CD14-positive monocyte (primary cell): ENCODE measurements around the gene NPR1. TPM values are rescaled to one million over a fixed set of nuclear protein-coding genes. Genes with fewer than 3 reads are reported as not detected.

ENCODE experiments used
- DNase-seq, 3 donors: peaks; one replicate each; pipeline ENCODE4 v3.0.0-alpha.2; 2011 to 2022
- H2AFZ ChIP-seq: 2 replicates; pipeline ENCODE4 v1.6.0; 2012; ENCODE audit warnings: mild to moderate bottlenecking, low read depth, low read length, inconsistent platforms; ENCODE audit not compliant: insufficient read depth, poor library complexity, severe bottlenecking
- H3K27ac ChIP-seq, 2 donors: 1 replicate in 1 of 2; 2 replicates in 1 of 2; pipeline ENCODE4 v1.5.1; 2012 to 2013; ENCODE audit warnings: low read length in 2 of 2, control low read depth in 1 of 2, inconsistent platforms in 1 of 2, low read depth in 1 of 2, mild to moderate bottlenecking in 1 of 2
- H3K27me3 ChIP-seq, 2 donors: one replicate each; pipeline versions ENCODE4 v1.6.0 to v1.6.1; 2011 to 2013; ENCODE audit warnings: low read length in 2 of 2; ENCODE audit not compliant: control insufficient read depth in 2 of 2, insufficient read depth in 2 of 2
- H3K36me3 ChIP-seq, 2 donors: replicated peaks in 1 of 2; 1 replicate in 1 of 2; 2 replicates in 1 of 2; pipeline versions ENCODE4 v1.5.1 to v1.6.1; 2012 to 2013; ENCODE audit warnings: low read length in 2 of 2, control low read depth in 1 of 2, inconsistent platforms in 1 of 2, mild to moderate bottlenecking in 1 of 2; ENCODE audit not compliant: insufficient read depth in 2 of 2, control insufficient read depth in 1 of 2
- H3K4me1 ChIP-seq, 2 donors: 1 replicate in 1 of 2; 2 replicates in 1 of 2; pipeline versions ENCODE4 v1.5.1 to v1.6.1; 2012 to 2013; ENCODE audit warnings: low read length in 2 of 2, control low read depth in 1 of 2, inconsistent platforms in 1 of 2, mild to moderate bottlenecking in 1 of 2, moderate library complexity in 1 of 2; ENCODE audit not compliant: insufficient read depth in 2 of 2, control insufficient read depth in 1 of 2
- H3K4me2 ChIP-seq: replicated peaks from 2 replicates; pipeline ENCODE3; 2012; ENCODE audit warnings: low read length, moderate library complexity, mild to moderate bottlenecking; ENCODE audit not compliant: poor library complexity, severe bottlenecking; ENCODE audit errors: extremely low read depth
- H3K4me3 ChIP-seq, 3 experiments: fragments of 200-600 bp in 1 of 3; sonication (generic) in 1 of 3; replicated peaks in 1 of 3; 1 replicate in 2 of 3; 2 replicates in 1 of 3; pipeline ENCODE4 v1.5.1; 2011 to 2013; ENCODE audit warnings: low read length in 3 of 3, mild to moderate bottlenecking in 3 of 3, control low read depth in 2 of 3, low read depth in 2 of 3, inconsistent platforms in 1 of 3, moderate library complexity in 1 of 3
- H3K79me2 ChIP-seq: 2 replicates; pipeline ENCODE4 v1.6.0; 2012; ENCODE audit warnings: mild to moderate bottlenecking, control low read depth, inconsistent platforms, low read length, moderate library complexity; ENCODE audit not compliant: insufficient read depth
- H3K9ac ChIP-seq: 2 replicates; pipeline ENCODE4 v1.6.0; 2017; ENCODE audit warnings: low read length, mild to moderate bottlenecking; ENCODE audit not compliant: insufficient read depth, poor library complexity, severe bottlenecking
- H3K9me3 ChIP-seq, 2 donors: replicated peaks in 1 of 2; 1 replicate in 1 of 2; 2 replicates in 1 of 2; pipeline versions ENCODE4 v1.5.1 to v1.6.1; 2012 to 2013; ENCODE audit warnings: low read length in 2 of 2, control low read depth in 1 of 2; ENCODE audit not compliant: control insufficient read depth in 1 of 2, insufficient read depth in 1 of 2
- H4K20me1 ChIP-seq: 2 replicates; pipeline ENCODE4 v1.6.0; 2012; ENCODE audit warnings: mild to moderate bottlenecking, low read length, control low read depth, moderate library complexity; ENCODE audit not compliant: insufficient read depth
- H3K27ac Mint-ChIP-seq, 7 donors: one replicate each; pipeline ENCODE4 v1.8.0; 2020; ENCODE audit warnings: mild to moderate bottlenecking in 7 of 7, mixed read lengths in 7 of 7, moderate library complexity in 6 of 7, inconsistent platforms in 2 of 7
- H3K27me3 Mint-ChIP-seq, 3 donors: one replicate each; pipeline ENCODE4 v1.8.0; 2021 to 2022; ENCODE audit warnings: low read depth in 3 of 3, mild to moderate bottlenecking in 3 of 3, mixed read lengths in 3 of 3, moderate library complexity in 3 of 3, inconsistent platforms in 1 of 3
- H3K36me3 Mint-ChIP-seq, 2 donors: one replicate each; pipeline ENCODE4 v1.8.0; 2020; ENCODE audit warnings: mixed read lengths in 2 of 2, inconsistent platforms in 1 of 2, mild to moderate bottlenecking in 1 of 2
- H3K4me1 Mint-ChIP-seq: one replicate; pipeline ENCODE4 v1.8.0; 2020; ENCODE audit warnings: mild to moderate bottlenecking, mixed read lengths
- H3K4me3 Mint-ChIP-seq, 2 donors: one replicate each; pipeline ENCODE4 v1.8.0; 2020; ENCODE audit warnings: mild to moderate bottlenecking in 2 of 2, mixed read lengths in 2 of 2, moderate library complexity in 1 of 2
- H3K9me3 Mint-ChIP-seq, 7 donors: one replicate each; pipeline ENCODE4 v1.8.0; 2020 to 2022; ENCODE audit warnings: mixed read lengths in 7 of 7, mild to moderate bottlenecking in 6 of 7, moderate library complexity in 6 of 7, inconsistent platforms in 2 of 7
- WGBS: methylation state at CpG from one replicate; pipeline ENCODE4 v1.1.5; 2013; ENCODE audit warnings: missing lambda C conversion rate; ENCODE audit not compliant: insufficient coverage; 5-methylcytosine and 5-hydroxymethylcytosine counted together
- intact Hi-C, 2 donors: fragments of 100-400 bp; cut with micrococcal nuclease; formaldehyde crosslinking; loops; one replicate each; pipeline versions ENCODE4 v1.15.0 to v1.15.1; 2023
- polyA plus RNA-seq, 3 donors: library from polyadenylated mRNA; depleted of rRNA in 1 of 3; unstranded in 2 of 3; stranded (reverse) in 1 of 3; fragments of 300-500 nt in 2 of 3; fragments of >200 nt in 1 of 3; fragmentation: Illumina TruSeq in 2 of 3; gene quantifications; 1 replicate in 2 of 3; 2 replicates in 1 of 3; pipeline ENCODE4 v1.2.3, GENCODE V29; 2012 to 2021
- TF ChIP-seq, protein P1 (sequence below): fragments of 200-600 bp; IDR thresholded peaks from one replicate; pipeline ENCODE4 v1.8.0; 2022; ENCODE audit warnings: antibody characterized with exemption, mild to moderate bottlenecking

NPR1 gene
- polyA plus RNA-seq, 3 donors = not detected

- no peak overlapping the region for H3K4me2 ChIP-seq
- intact Hi-C loops = no loop called here
- H3K4me1 ChIP-seq = peaks cover 6 to 14% of the 10 kb centered on the region in 2 donors
- H3K27ac ChIP-seq = no peak overlapping the region
- peaks cover 97 to 100% of the 10 kb centered on the region in 2 donors for H3K36me3 ChIP-seq
- H3K27me3 ChIP-seq = no peaks in the 10 kb centered on the region
- no peak for DNase-seq
- peaks cover 91% of the 10 kb centered on the region for H4K20me1 ChIP-seq
- no peak overlapping the region for H3K4me3 ChIP-seq
- no peak overlapping the region for H3K9ac ChIP-seq
- H3K4me3 Mint-ChIP-seq = no peak overlapping the region
- no peak overlapping the region for H3K27ac Mint-ChIP-seq
- TF ChIP-seq, protein P1, sequence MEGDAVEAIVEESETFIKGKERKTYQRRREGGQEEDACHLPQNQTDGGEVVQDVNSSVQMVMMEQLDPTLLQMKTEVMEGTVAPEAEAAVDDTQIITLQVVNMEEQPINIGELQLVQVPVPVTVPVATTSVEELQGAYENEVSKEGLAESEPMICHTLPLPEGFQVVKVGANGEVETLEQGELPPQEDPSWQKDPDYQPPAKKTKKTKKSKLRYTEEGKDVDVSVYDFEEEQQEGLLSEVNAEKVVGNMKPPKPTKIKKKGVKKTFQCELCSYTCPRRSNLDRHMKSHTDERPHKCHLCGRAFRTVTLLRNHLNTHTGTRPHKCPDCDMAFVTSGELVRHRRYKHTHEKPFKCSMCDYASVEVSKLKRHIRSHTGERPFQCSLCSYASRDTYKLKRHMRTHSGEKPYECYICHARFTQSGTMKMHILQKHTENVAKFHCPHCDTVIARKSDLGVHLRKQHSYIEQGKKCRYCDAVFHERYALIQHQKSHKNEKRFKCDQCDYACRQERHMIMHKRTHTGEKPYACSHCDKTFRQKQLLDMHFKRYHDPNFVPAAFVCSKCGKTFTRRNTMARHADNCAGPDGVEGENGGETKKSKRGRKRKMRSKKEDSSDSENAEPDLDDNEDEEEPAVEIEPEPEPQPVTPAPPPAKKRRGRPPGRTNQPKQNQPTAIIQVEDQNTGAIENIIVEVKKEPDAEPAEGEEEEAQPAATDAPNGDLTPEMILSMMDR = no peak
- H3K9me3 Mint-ChIP-seq = no peaks in the 10 kb centered on the region
- H3K4me1 Mint-ChIP-seq = peaks cover 20% of the 10 kb centered on the region
- 80% methylated on average over 1 of the region's 6 CpGs for WGBS
- H3K79me2 ChIP-seq = peaks cover 99% of the 10 kb centered on the region
- no peaks in the 10 kb centered on the region for H3K9me3 ChIP-seq
- H2AFZ ChIP-seq = no peak overlapping the region
- peaks cover 0 to 2% (median 0%) of the 10 kb centered on the region in 3 donors for H3K27me3 Mint-ChIP-seq
- H3K36me3 Mint-ChIP-seq = peaks cover 87 to 100% of the 10 kb centered on the region in 2 donors
Observed at GRCh38 chr1:153640861-153641260, 37.6 kb upstream of the NPR1 start.

GRCh38 chr1:153642161-153642560 is 36.3 kb upstream of the NPR1 start:
- Histone ChIP-seq H3K36me3 (peaks cover 84 to 92% of the 10 kb centered on the region in 2 donors), H3K4me2 (no peak overlapping the region), H4K20me1 (peaks cover 79% of the 10 kb centered on the region), H2AFZ (no peak overlapping the region), H3K9ac (no peak overlapping the region), H3K27me3 (no peaks in the 10 kb centered on the region), H3K79me2 (peaks cover 87% of the 10 kb centered on the region), H3K4me1 (peaks cover 19 to 25% of the 10 kb centered on the region in 2 donors), H3K27ac (peak overlapping the region in 1 of 2 donors; percentile 32), H3K9me3 (no peaks in the 10 kb centered on the region), H3K4me3 (no peak overlapping the region)
- no peaks in the 10 kb centered on the region for H3K9me3 Mint-ChIP-seq
- peaks cover 80 to 95% of the 10 kb centered on the region in 2 donors for H3K36me3 Mint-ChIP-seq
- no peak for DNase-seq
- H3K4me1 Mint-ChIP-seq = peaks cover 33% of the 10 kb centered on the region
- TF ChIP-seq, protein P1 = no peak
- intact Hi-C loops = no loop called here
- no peak overlapping the region for H3K4me3 Mint-ChIP-seq
- WGBS = 100% methylated on average over 4 of the region's 11 CpGs
- H3K27me3 Mint-ChIP-seq = peaks cover 0 to 2% (median 0%) of the 10 kb centered on the region in 3 donors
- peak overlapping the region in 1 of 7 donors; percentile 58 for H3K27ac Mint-ChIP-seq
